Smooth muscle cell of the umbilical artery (primary cell): ENCODE measurements around the gene PPT1. TPM values are rescaled to one million over a fixed set of nuclear protein-coding genes. Genes with fewer than 3 reads are reported as not detected.

Experiments used
- total RNA-seq: library from RNA; depleted of rRNA; stranded (reverse); fragments of >200 nt; gene quantifications from 2 replicates; pipeline ENCODE4 v1.2.3, GENCODE V29; 2014

The PPT1 gene
- total RNA-seq, result 38.0 and 54.5 TPM in 2 replicates

GRCh38 chr1:40096977-40097782, at the start of gene PPT1:
TSS of gene PPT1 (minus strand) at chr1:40097252. CDS start at chr1:40097238, 14 bp downstream.

GRCh38 chr1:40040511-40041465, 56.3 kb downstream of the PPT1 start, which contains the start of gene CAP1:
TSS of gene CAP1 (plus strand) at chr1:40040729. CDS start at chr1:40059347, 18,618 bp downstream.

Other genes starting within 250 kb of the PPT1 start
- 27.3 and 40.2 TPM in 2 replicates for gene TRIT1, start 213.7 kb downstream of the PPT1 start, total RNA-seq
- gene MYCL, start 195.3 kb downstream of the PPT1 start, total RNA-seq, result 1.3 and 2.1 TPM in 2 replicates
- gene MFSD2A, start 142.1 kb downstream of the PPT1 start, total RNA-seq, result 13.4 and 17.9 TPM in 2 replicates
- 509 and 828 TPM in 2 replicates for gene CAP1, start 56.5 kb downstream of the PPT1 start, total RNA-seq
- gene RLF, start 64.1 kb upstream of the PPT1 start, total RNA-seq, result 33.6 and 38.3 TPM in 2 replicates
- not detected in 2 replicates for gene TMCO2, start 150.7 kb upstream of the PPT1 start, total RNA-seq
- 58.8 and 76.5 TPM in 2 replicates for gene ZMPSTE24, start 161.0 kb upstream of the PPT1 start, total RNA-seq
- 0.59 and 0.78 TPM in 2 replicates for gene COL9A2, start 220.0 kb upstream of the PPT1 start, total RNA-seq